Naive thymus-derived CD8-positive, alpha-beta T cell (primary cell): Measurements from ENCODE around the gene ZC3H18. TPM values are rescaled to one million over a fixed set of nuclear protein-coding genes. Genes with fewer than 3 reads are reported as not detected.
A peak's percentile ranks its signal among the peaks of the same experiment; 100 is the strongest.
"Not testable (repeated sequence)": the region's sequence is repeated elsewhere in the genome, so short reads cannot be mapped to it uniquely, and the experiment has no call there.

Experiments
- ATAC-seq, 2 donors: fragments of 150-1000 bp; cut with Tn5 transposase in 1 of 2; sonication (Bioruptor Pico), chemical (Tn5 transposase) in 1 of 2; 1 replicate in 1 of 2; 2 replicates in 1 of 2; pipeline ENCODE4 v1.10.0; 2021; ENCODE audit warnings: mild to moderate bottlenecking in 2 of 2, moderate library complexity in 2 of 2
- POLR2A ChIA-PET: fragments of 350-600 bp; sonication (Branson Sonifier 250); formaldehyde crosslinking; loops from one replicate; lab custom pipeline; 2021; ENCODE audit warnings: antibody characterized with exemption; lab: Charles Lee
- DNase-seq, 10 donors: peaks; one replicate each; pipeline versions ENCODE4 v3.0.0 to v3.0.0-alpha.2; 2020 to 2022
- H3K27ac Mint-ChIP-seq, 10 donors: one replicate each; pipeline ENCODE4 v1.8.0; 2020 to 2022; ENCODE audit warnings: mild to moderate bottlenecking in 10 of 10, mixed read lengths in 10 of 10, moderate library complexity in 4 of 10, inconsistent platforms in 1 of 10
- H3K27me3 Mint-ChIP-seq, 5 donors: one replicate each; pipeline ENCODE4 v1.8.0; 2021 to 2022; ENCODE audit warnings: mixed read lengths in 5 of 5
- H3K36me3 Mint-ChIP-seq, 3 donors: one replicate each; pipeline ENCODE4 v1.8.0; 2020 to 2022; ENCODE audit warnings: mixed read lengths in 3 of 3, mild to moderate bottlenecking in 2 of 3, inconsistent platforms in 1 of 3
- H3K4me1 Mint-ChIP-seq, 4 donors: one replicate each; pipeline ENCODE4 v1.8.0; 2021 to 2022; ENCODE audit warnings: mixed read lengths in 4 of 4
- H3K4me3 Mint-ChIP-seq, 10 donors: one replicate each; pipeline ENCODE4 v1.8.0; 2020 to 2022; ENCODE audit warnings: mild to moderate bottlenecking in 10 of 10, mixed read lengths in 10 of 10, moderate library complexity in 6 of 10, inconsistent platforms in 1 of 10
- H3K9me3 Mint-ChIP-seq, 9 donors: one replicate each; pipeline ENCODE4 v1.8.0; 2020 to 2022; ENCODE audit warnings: mixed read lengths in 9 of 9, mild to moderate bottlenecking in 3 of 9, inconsistent platforms in 1 of 9, moderate library complexity in 1 of 9
- polyA plus RNA-seq, 3 donors: library from polyadenylated mRNA; unstranded; fragments of 300-500 nt; fragmentation: Illumina TruSeq; gene quantifications; one replicate each; pipeline ENCODE4 v1.2.3, GENCODE V29; 2021
- total RNA-seq, 8 experiments: library from RNA in 2 of 8; stranded (reverse) in 2 of 8; gene quantifications; one replicate each; pipeline ENCODE4 v1.2.3 and lab custom pipeline; 2021 to 2026

The ZC3H18 gene
- total and polyA plus RNA-seq, 5 experiments from 2014 or later = 7.3 to 81.2 (median 25.1) TPM

- DNase-seq (no peak), ATAC-seq (no peak)
- POLR2A ChIA-PET = interaction anchor here (1.0 kb wide), 1 partner anchor 23 kb away, joined by 3 read pairs; no protein-coding TSS in a partner anchor
- Mint-ChIP-seq H3K27ac (no peak overlapping the region), H3K27me3 (peaks cover 0 to 2% (median 0%) of the 10 kb centered on the region in 5 donors), H3K4me3 (no peak overlapping the region), H3K9me3 (no peaks in the 10 kb centered on the region), H3K36me3 (peaks cover 0 to 7% (median 2%) of the 10 kb centered on the region in 3 donors), H3K4me1 (peaks cover 5 to 21% (median 19%) of the 10 kb centered on the region in 4 donors)
Observed at GRCh38 chr16:88658714-88659113, 88.5 kb downstream of the ZC3H18 start.

GRCh38 chr16:88659160-88659559, 89.0 kb downstream of the ZC3H18 start:
- H3K4me3 Mint-ChIP-seq = no peak overlapping the region
- H3K4me1 Mint-ChIP-seq = peaks cover 5 to 24% (median 19%) of the 10 kb centered on the region in 4 donors
- peaks cover 0 to 2% (median 0%) of the 10 kb centered on the region in 5 donors for H3K27me3 Mint-ChIP-seq
- H3K27ac Mint-ChIP-seq = peak overlapping the region in 2 of 10 donors; percentile 9 to 43
- no peaks in the 10 kb centered on the region for H3K9me3 Mint-ChIP-seq
- DNase-seq (no peak), ATAC-seq (no peak)
- POLR2A ChIA-PET = interaction anchor here (1.0 kb wide), 1 partner anchor 22 kb away, joined by 3 read pairs; no protein-coding TSS in a partner anchor
- peaks cover 0 to 7% (median 2%) of the 10 kb centered on the region in 3 donors for H3K36me3 Mint-ChIP-seq

GRCh38 chr16:88661468-88661867, 91.3 kb downstream of the ZC3H18 start:
- Mint-ChIP-seq H3K36me3 (peaks cover 0 to 4% (median 0%) of the 10 kb centered on the region in 3 donors), H3K27me3 (peaks cover 0 to 2% (median 0%) of the 10 kb centered on the region in 5 donors), H3K4me1 (peaks cover 5 to 31% (median 18%) of the 10 kb centered on the region in 4 donors), H3K4me3 (peak overlapping the region in 8 of 10 donors; percentile 1 to 92 (median 48)), H3K27ac (peak overlapping the region in 7 of 10 donors; percentile 4 to 95 (median 37)), H3K9me3 (no peaks in the 10 kb centered on the region)
- ATAC-seq (no peak), DNase-seq (no peak)
- POLR2A ChIA-PET = interaction anchor here (0.6 kb wide), 1 partner anchor 10 kb away, joined by 3 read pairs; no protein-coding TSS in a partner anchor

- peak overlapping the region; percentile 82 to 93 (median 90) for H3K4me3 Mint-ChIP-seq
- H3K4me1 Mint-ChIP-seq = peaks cover 5 to 31% (median 18%) of the 10 kb centered on the region in 4 donors
- H3K27ac Mint-ChIP-seq = peak overlapping the region; percentile 53 to 96 (median 92)
- POLR2A ChIA-PET = interaction anchor here (0.6 to 3.9 kb wide), 8 partner anchors 13 to 119 kb away, joined by 3 to 67 read pairs (median 4); partner anchors contain the start of genes CTU2, CYBA, RNF166 and ZC3H18
- DNase-seq (peak in 1 of 10 donors; percentile 18), ATAC-seq (peak in 1 of 2 donors; percentile 4)
- H3K36me3 Mint-ChIP-seq = peaks cover 0 to 3% (median 0%) of the 10 kb centered on the region in 3 donors
- peaks cover 0 to 2% (median 0%) of the 10 kb centered on the region in 5 donors for H3K27me3 Mint-ChIP-seq
- H3K9me3 Mint-ChIP-seq = no peaks in the 10 kb centered on the region
Observed at GRCh38 chr16:88662222-88662842, 92.1 kb downstream of the ZC3H18 start.

- Mint-ChIP-seq H3K4me3 (peak within 1 kb of the TSS; percentile 90 to 97 (median 94)), H3K27me3 (peaks cover 0 to 2% (median 0%) of the 10 kb centered on the region in 5 donors), H3K27ac (peak within 1 kb of the TSS; percentile 58 to 98 (median 96)), H3K9me3 (no peaks in the 10 kb centered on the region), H3K4me1 (peaks cover 5 to 31% (median 18%) of the 10 kb centered on the region in 4 donors), H3K36me3 (peaks cover 0 to 3% (median 0%) of the 10 kb centered on the region in 3 donors)
- DNase-seq (peak; percentile 90 to 98 (median 94)), ATAC-seq (peak; percentile 97)
- POLR2A ChIA-PET = interaction anchor here (0.7 to 3.9 kb wide), 9 partner anchors 13 to 119 kb away, joined by 3 to 67 read pairs (median 4); partner anchors contain the start of genes CTU2, CYBA, RNF166 and ZC3H18
Observed at GRCh38 chr16:88662843-88663606, 92.8 kb downstream of the ZC3H18 start, which contains the start of gene MVD. TSS of gene MVD (minus strand) at chr16:88663091. CDS start at chr16:88663080, 11 bp downstream.

GRCh38 chr16:88665148-88665547, 94.9 kb downstream of the ZC3H18 start:
- Mint-ChIP-seq H3K4me3 (peak overlapping the region in 9 of 10 donors; percentile 3 to 92 (median 53)), H3K27ac (peak overlapping the region in 5 of 10 donors; percentile 11 to 71 (median 32)), H3K36me3 (peaks cover 0 to 3% (median 3%) of the 10 kb centered on the region in 3 donors), H3K9me3 (no peaks in the 10 kb centered on the region), H3K27me3 (peaks cover 0 to 2% (median 0%) of the 10 kb centered on the region in 5 donors), H3K4me1 (peaks cover 5 to 27% (median 18%) of the 10 kb centered on the region in 4 donors)
- DNase-seq (no peak), ATAC-seq (no peak)
- POLR2A ChIA-PET = interaction anchor here (2.6 to 3.9 kb wide), 3 partner anchors 15 to 39 kb away, joined by 9 to 67 read pairs (median 15); partner anchors contain the start of genes CTU2, CYBA and RNF166

GRCh38 chr16:88665570-88665969, 95.4 kb downstream of the ZC3H18 start:
- Mint-ChIP-seq H3K4me3 (no peak overlapping the region), H3K27ac (peak overlapping the region in 2 of 10 donors; percentile 43 to 74), H3K27me3 (peaks cover 0 to 2% (median 0%) of the 10 kb centered on the region in 5 donors), H3K9me3 (no peaks in the 10 kb centered on the region), H3K4me1 (peaks cover 5 to 25% (median 18%) of the 10 kb centered on the region in 4 donors), H3K36me3 (peaks cover 0 to 3% (median 3%) of the 10 kb centered on the region in 3 donors)
- POLR2A ChIA-PET = interaction anchor here (2.6 to 3.9 kb wide), 3 partner anchors 16 to 38 kb away, joined by 9 to 67 read pairs (median 15); partner anchors contain the start of genes CTU2, CYBA and RNF166
- DNase-seq (no peak), ATAC-seq (no peak)

- H3K9me3 Mint-ChIP-seq = no peaks in the 10 kb centered on the region
- DNase-seq (no peak), ATAC-seq (no peak)
- peaks cover 0 to 2% (median 0%) of the 10 kb centered on the region in 5 donors for H3K27me3 Mint-ChIP-seq
- H3K4me3 Mint-ChIP-seq = no peak overlapping the region
- peaks cover 0 to 15% (median 7%) of the 10 kb centered on the region in 4 donors for H3K4me1 Mint-ChIP-seq
- H3K27ac Mint-ChIP-seq = peak overlapping the region in 2 of 10 donors; percentile 8 to 88
- POLR2A ChIA-PET = no interaction called here
- H3K36me3 Mint-ChIP-seq = peaks cover 0 to 3% (median 3%) of the 10 kb centered on the region in 3 donors
Observed at GRCh38 chr16:88667461-88667860, 97.3 kb downstream of the ZC3H18 start.

- H3K4me1 Mint-ChIP-seq, H3K4me3 Mint-ChIP-seq, DNase-seq, H3K9me3 Mint-ChIP-seq, H3K36me3 Mint-ChIP-seq, ATAC-seq, H3K27ac Mint-ChIP-seq, H3K27me3 Mint-ChIP-seq: not testable (repeated sequence)
- POLR2A ChIA-PET = interaction anchor here (0.7 kb wide), 1 partner anchor 20 kb away, joined by 3 read pairs; no protein-coding TSS in a partner anchor
Observed at GRCh38 chr16:88669493-88669892, 99.3 kb downstream of the ZC3H18 start.

GRCh38 chr16:88669980-88670379, 99.8 kb downstream of the ZC3H18 start:
- POLR2A ChIA-PET = interaction anchor here (0.7 to 1.2 kb wide), 4 partner anchors 11 to 619 kb away, joined by 3 read pairs; no protein-coding TSS in a partner anchor
- Mint-ChIP-seq H3K4me3 (no peak overlapping the region), H3K4me1 (peaks cover 0 to 5% (median 2%) of the 10 kb centered on the region in 4 donors), H3K36me3 (peaks cover 0 to 3% (median 3%) of the 10 kb centered on the region in 3 donors), H3K9me3 (no peaks in the 10 kb centered on the region), H3K27me3 (no peaks in the 10 kb centered on the region), H3K27ac (no peak overlapping the region)
- DNase-seq = no peak
- no peak for ATAC-seq

GRCh38 chr16:88671806-88672205, 101.6 kb downstream of the ZC3H18 start:
- no peaks in the 10 kb centered on the region for H3K27me3 Mint-ChIP-seq
- H3K9me3 Mint-ChIP-seq = no peaks in the 10 kb centered on the region
- DNase-seq (no peak), ATAC-seq (no peak)
- peaks cover 0 to 3% (median 0%) of the 10 kb centered on the region in 3 donors for H3K36me3 Mint-ChIP-seq
- H3K4me3 Mint-ChIP-seq = no peak overlapping the region
- H3K4me1 Mint-ChIP-seq = no peaks in the 10 kb centered on the region
- H3K27ac Mint-ChIP-seq = no peak overlapping the region
- POLR2A ChIA-PET = interaction anchor here (1.2 to 1.4 kb wide), 2 partner anchors 10 to 13 kb away, joined by 3 to 9 read pairs; no protein-coding TSS in a partner anchor
